ENCODE results near the gene PDSS2.

DNA sequence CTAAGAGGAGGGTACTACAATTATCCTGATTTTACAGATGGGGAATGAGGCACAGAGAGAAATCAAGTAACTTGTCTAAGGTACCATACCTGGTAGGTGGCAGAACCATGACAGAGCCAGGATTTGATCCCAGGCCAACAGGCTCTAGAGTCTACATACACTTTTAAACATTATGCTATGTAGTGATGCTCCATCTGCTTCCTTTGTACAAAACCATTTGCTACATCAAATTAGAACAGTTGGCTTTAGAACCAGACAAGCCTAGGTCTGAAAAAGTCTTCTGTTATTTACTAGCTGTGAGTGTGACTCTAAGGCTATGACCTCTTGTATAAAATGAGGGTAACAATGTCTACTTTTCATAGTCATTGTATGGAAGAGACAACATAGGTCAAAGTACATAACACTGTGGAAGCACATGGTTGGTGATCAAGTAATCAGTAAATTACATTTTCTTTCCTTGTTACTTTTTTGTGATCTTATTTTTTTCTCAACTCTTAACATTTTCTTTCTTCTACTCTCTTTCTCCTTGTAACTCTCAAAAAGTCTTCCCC is 122.1 kb downstream of the PDSS2 start:
- no peak for TF ChIP-seq CTCF (IDR thresholded peaks at IDR 0.05)
- no peak for TF ChIP-seq EZH2 (IDR thresholded peaks at IDR 0.05; ENCODE audit: borderline replicate concordance, insufficient read depth, low read depth, low read length, poor library complexity, severe bottlenecking)

Measured in B cell (primary cell).